ENCODE results near the gene GATC.
A peak's percentile ranks its signal among the peaks of the same experiment; 100 is the strongest.
"Not testable (repeated sequence)": the region's sequence is repeated elsewhere in the genome, so short reads cannot be mapped to it uniquely, and the experiment has no call there.

Gene GATC

GRCh38 chr12:120437735-120438494, 8.3 kb upstream of the GATC start, which contains the start of gene COX6A1:
Gene COX6A1 (plus strand): TSS chr12:120438113. CDS start chr12:120438127, 14 bp downstream.
- DNase-seq = peak; percentile 87 to 97

DNA sequence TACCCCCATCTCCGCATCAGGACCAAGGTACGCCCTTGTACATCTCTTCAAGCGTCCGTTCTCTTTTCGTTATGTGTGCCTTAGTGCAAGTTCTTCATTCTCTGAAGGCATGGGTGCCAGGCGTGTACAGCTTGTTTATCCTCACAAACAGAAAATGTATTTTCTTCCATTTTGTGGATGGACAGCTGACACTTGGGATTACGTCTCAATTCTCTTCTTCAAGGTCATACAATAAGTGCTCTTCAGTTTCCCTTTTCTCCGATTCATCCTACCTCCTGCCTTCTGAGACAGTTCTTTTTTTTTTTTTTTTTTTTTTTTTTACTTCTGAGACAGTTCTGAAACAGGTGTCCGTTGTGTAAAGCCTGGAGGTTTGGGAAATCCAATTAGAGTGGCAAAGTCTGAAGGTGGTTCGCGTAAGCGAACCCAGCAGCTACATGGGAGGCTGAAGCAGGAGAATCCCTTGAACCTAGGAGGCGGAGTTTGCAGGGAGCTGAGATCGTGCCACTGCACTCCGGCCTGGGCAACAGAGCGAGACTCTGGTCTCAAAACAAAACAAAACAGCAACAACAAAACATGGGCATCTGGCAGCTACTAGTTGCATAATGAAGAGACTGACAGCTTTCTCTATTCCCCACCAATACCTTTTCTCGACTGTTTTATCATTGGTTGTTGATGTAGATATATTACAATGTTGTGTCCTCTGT, 7.6 kb upstream of the GATC start:
- no peak for DNase-seq

DNA sequence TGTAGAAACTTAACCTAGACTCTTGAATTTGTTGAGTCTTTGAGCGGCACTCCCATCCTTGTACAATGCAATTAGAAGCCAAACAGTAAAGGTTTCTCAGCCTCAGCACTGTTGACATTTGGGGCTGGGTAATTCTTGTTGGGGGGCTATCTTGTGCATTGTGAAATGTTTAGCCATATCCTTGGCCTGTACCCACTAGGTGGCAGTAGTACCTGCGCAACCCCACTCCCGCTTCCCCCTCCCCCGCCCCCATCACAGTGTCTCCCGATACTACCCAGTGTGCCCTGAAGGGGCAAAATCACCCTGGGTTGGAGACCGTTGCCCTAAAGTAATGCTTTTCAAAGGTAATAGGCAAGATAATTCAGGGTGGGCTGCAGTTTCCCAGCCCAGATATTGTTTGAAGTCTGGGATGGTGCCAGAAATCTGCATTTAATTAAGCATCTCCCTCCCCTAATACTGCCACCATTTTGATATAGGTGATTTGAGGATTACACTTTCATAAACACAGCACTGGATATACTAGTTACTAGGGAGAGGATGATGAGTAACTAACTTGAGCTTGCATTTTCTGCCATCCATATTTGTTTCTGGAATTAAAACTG, 6.5 kb upstream of the GATC start:
- peak; percentile 4 to 10 for DNase-seq

DNA sequence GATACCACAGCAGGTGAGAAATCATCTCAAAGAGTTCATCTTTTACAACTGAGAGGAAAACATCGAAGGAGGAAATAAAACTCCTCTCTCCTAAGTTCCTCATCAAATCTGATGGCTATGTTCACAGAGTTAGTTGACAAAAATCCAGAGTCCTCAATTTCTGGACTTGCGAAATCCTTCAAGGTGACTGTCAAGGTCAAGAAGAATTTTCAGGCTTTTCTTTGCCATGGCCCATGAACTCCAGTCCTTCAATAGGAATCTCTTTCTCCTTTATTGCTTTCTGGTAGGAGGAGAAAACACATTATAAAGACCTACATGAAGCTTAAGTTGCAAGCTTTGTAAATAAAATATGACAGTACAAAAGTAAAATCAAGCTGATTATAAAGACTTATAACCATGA, 1.6 kb upstream of the GATC start:
- no peak for DNase-seq

GRCh38 chr12:120446844-120447178, 567 bp downstream of the GATC start:
- DNase-seq = not testable (repeated sequence)

- no peak for DNase-seq
These were observed 1.7 kb downstream of the GATC start for GRCh38 chr12:120447992-120448391.

- DNase-seq = not testable (repeated sequence)
These were observed 6.3 kb downstream of the GATC start for GRCh38 chr12:120452524-120452923.

GRCh38 chr12:120453060-120453750, 7.0 kb downstream of the GATC start:
- no peak for DNase-seq

DNA sequence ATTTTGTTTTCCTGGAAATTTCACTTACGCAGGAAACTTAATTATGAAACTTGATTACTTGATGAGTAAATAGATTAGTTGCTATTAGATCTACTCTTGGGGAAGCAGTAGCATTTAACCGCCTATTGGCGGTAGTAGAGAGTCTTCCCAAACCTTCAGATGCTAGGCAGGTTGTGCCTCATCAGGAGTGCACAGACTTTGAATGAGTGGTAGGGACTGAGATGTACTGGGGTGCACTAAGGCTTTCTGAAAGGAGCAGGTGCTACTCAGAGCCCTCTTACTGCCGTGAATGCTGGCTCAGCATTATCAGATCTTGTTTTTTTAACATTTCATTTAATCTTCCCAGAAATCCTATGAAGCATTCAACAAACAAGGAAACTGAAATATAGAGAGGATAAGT, 7.7 kb downstream of the GATC start:
- no peak for DNase-seq

DNA sequence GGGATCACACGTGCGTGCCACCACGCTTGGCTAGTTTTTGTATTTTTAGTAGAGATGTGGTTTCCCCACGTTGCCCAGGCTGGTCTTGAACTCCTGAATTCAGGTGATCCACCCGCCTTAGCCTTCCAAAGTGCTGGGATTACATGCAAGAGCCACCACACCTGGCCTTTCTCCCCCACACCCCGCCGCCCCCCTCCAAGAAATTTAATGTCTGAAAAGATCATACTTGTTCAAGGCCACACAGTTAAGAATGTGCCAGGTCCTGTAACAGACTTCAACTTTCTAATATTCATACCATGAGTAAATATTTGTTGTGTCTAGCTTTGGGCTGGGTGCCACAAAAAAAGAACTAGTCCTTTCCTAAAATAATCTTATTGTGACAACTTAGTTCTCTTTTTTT, 9.1 kb downstream of the GATC start:
- DNase-seq = no peak

- no peak for DNase-seq
These were observed 10.9 kb downstream of the GATC start for GRCh38 chr12:120457133-120457532.

DNA sequence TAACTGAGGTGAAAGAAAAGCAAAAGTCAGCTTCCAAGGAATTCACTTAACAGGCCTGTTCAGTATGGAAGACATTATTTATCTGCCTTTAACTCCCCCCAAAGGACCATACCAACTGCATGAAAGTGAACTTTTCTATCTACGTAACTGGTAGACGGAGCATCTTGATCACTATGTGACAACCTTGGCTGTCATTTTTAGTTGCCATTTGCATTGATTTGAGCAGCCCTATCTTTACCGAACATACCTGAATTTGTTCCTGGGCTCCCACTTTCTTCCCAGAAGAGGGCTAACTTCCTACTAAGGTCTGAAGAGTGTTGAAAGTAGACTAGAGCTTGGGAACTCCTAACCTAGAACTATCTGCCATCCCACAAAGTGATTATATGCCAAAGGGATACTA, 13.9 kb downstream of the GATC start:
- no peak for DNase-seq

- no peak for DNase-seq
These were observed 15.9 kb downstream of the GATC start for GRCh38 chr12:120462099-120462640.

DNA sequence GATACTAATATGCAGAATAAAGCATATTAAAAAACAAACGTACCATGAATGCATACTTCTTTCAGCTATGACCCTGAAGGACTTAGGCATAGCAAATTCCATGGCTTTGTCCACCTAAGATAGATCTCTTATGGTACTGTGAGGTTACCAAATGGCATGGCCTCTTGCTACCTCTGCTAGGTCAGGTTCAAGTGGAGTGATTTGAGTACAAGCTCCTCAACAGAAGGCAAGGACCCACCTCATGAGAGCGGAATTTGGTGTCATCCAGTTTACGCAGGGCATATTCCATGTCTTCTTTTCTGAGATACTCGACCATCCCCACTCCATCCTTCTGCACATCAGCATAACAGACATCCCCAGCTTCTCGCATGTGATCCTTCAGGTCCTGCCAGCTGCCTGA, 17.5 kb downstream of the GATC start:
- DNase-seq = no peak

DNA sequence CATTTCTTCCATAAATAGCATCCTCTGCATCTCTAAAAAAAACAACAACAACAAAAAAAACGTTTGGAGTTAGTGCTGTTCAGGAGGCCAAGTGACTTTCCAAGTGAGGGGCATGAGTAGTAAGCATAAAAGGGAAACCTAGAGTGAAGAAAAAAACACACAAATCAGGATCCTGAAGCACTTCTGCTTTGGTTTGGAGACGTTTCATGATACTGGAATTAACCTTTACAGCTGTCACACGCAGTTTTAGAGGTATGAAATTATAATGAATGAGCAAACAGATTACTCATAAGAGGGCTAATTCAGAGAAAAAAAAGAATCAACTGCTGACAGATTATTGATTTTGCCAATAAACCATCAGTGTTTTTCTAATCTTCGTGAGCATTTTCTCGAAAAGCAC, 19.5 kb downstream of the GATC start:
- DNase-seq = no peak

DNA sequence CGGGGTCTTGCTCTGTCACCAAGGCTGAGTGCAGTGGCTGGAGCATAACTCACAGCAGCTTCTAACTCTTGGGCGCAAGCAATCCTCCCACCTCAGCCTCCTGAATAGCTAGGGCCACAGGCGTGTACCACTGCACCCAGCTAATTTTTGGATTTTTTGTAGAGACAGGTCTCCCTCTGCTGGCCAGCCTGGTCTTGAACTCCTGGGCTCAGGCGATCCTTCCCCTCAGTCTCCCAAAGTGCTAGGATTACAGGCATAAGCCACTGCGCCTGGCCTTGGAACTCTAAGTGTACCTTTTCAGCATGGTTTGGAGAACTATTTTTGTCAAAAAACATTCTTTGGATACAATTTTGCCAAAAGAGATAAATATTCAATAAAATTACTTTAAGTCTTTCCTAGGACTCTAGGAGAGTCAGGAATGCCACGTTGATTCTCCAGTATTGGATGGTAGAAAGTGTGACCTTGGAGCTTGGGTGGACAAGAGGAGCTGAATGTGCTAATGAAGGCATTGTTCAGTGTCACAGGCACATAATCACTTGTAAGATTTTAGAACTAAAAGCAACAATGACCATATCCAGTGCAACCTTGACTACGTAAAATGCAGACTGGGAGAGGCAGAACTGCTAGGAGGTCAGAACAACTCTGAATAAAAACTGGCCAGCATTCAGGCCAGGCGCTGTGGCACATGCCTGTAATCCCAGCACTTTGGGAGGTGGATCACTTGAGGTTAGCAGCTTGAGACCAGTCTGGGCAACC, 20.5 kb downstream of the GATC start:
- no peak for DNase-seq

- DNase-seq = no peak
These were observed 21.2 kb downstream of the GATC start for GRCh38 chr12:120467439-120467838.

- no peak for DNase-seq
These were observed 22.1 kb downstream of the GATC start for GRCh38 chr12:120468325-120468820.

DNA sequence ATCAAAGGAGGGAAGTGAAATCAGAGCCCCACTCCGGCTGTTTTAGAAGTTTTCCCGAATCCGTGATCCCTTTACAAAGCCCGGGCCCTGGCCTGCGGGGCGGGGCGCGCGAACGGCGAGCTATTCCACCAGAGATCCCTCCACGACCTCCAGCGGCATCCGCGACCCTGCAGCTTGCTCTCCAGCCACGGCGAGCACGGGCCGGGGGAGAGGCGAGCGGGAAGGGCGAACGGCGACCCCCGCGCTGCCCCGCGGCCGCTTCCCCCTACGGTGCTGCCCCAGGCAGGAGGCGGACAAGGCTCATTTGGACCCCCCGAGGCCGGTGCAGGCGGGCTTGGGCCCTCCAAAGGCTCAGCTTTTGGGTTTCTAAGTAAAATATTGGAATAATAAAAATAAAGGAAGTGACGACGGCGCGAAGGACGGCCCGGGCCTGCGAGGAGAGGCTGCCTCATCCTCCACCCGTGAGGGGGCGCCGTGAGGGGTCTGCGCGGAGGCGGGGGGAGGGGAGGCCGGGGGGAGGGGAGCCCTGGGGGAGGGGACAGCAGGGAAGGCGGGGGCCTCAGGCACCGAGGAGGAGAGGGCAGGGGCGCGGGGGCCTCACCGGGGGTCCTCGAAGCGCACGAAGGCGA, 22.7 kb downstream of the GATC start:
- peak in 1 of 2 donors; percentile 55 for DNase-seq

DNA sequence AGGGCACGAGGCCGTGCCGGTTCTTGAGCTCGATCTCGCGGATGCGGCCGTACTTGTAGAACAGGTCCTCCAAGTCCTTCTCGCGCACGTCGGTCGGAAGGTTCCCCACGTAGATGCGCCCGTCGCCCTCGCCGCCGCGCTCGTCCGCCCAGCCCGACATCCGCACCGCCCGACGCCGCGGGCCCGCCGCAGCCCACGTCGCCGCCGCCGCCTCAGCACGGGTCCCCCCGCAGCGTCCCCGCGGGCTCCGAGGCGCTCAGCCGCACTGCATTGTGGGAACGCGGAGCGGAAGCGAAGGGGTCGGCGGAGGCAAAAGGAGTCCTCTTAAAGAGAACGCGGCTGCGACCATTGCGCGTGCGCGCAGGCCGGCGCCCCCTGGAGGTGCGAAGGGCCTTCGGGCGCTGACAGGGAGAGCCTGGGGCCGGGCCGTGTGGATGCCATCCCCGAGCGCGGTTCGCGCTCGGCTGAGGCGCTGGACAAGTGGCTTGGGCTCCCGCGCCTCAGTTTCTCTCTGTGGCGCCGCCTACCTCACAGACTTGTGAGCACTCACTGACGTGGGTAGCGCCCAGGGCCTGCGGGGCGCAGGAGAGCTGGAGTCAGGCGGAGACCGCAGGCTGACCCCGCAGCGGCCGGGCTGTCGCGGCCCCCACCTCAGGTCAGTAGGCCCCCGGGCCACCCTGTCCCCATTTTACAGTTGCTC, 23.4 kb downstream of the GATC start, which contains the start of gene SRSF9:
SRSF9 (minus strand) TSS at position 299 of the 700 bp plus-strand sequence; CDS start at position 160, 139 bp downstream.
- peak; percentile 86 to 94 for DNase-seq

Measured in hippocampal formation (tissue), 2 donors.